HG03175 (cell line): ENCODE results near the gene PAK1.
"Not testable (repeated sequence)": the region's sequence is repeated elsewhere in the genome, so short reads cannot be mapped to it uniquely, and the experiment has no call there.

Experiments
- ATAC-seq: cut with Tn5 transposase; IDR thresholded peaks from one replicate; pipeline ENCODE4 v1.9.1; 2021; ENCODE audit warnings: mild to moderate bottlenecking, moderate library complexity; ENCODE audit not compliant: unreplicated experiment

The PAK1 gene

GRCh38 chr11:77473801-77474683, at the start of gene PAK1:
PAK1 (minus strand) TSS chr11:77474094; CDS start chr11:77392520, 81,574 bp downstream.
- peak; percentile 73 for ATAC-seq

GRCh38 chr11:77522215-77522614, 48.3 kb upstream of the PAK1 start:
- ATAC-seq = no peak

- ATAC-seq = no peak
Measured at GRCh38 chr11:77519847-77520246, 46.0 kb upstream of the PAK1 start.

- ATAC-seq = no peak
Measured at GRCh38 chr11:77518471-77518870, 44.6 kb upstream of the PAK1 start.

GRCh38 chr11:77517753-77518152, 43.9 kb upstream of the PAK1 start:
- ATAC-seq = no peak

- ATAC-seq = no peak
Measured at GRCh38 chr11:77517226-77517625, 43.3 kb upstream of the PAK1 start.

GRCh38 chr11:77515483-77515882, 41.6 kb upstream of the PAK1 start:
- ATAC-seq = no peak

- no peak for ATAC-seq
Measured at GRCh38 chr11:77515063-77515462, 41.2 kb upstream of the PAK1 start.

- ATAC-seq = no peak
Measured at GRCh38 chr11:77512092-77512491, 38.2 kb upstream of the PAK1 start.

- ATAC-seq = no peak
Measured at GRCh38 chr11:77510851-77511250, 37.0 kb upstream of the PAK1 start.

- no peak for ATAC-seq
Measured at GRCh38 chr11:77510095-77510494, 36.2 kb upstream of the PAK1 start.

- ATAC-seq = no peak
Measured at GRCh38 chr11:77508019-77508418, 34.1 kb upstream of the PAK1 start.

GRCh38 chr11:77506857-77507256, 33.0 kb upstream of the PAK1 start:
- no peak for ATAC-seq

GRCh38 chr11:77505956-77506355, 32.1 kb upstream of the PAK1 start:
- ATAC-seq = no peak

GRCh38 chr11:77503006-77503405, 29.1 kb upstream of the PAK1 start:
- no peak for ATAC-seq

GRCh38 chr11:77502346-77502905, 28.5 kb upstream of the PAK1 start:
- ATAC-seq = no peak

- ATAC-seq = no peak
Measured at GRCh38 chr11:77501758-77502157, 27.9 kb upstream of the PAK1 start.

- no peak for ATAC-seq
Measured at GRCh38 chr11:77497368-77497767, 23.5 kb upstream of the PAK1 start.

- ATAC-seq = no peak
Measured at GRCh38 chr11:77495526-77495925, 21.6 kb upstream of the PAK1 start.

- not testable (repeated sequence) for ATAC-seq
Measured at GRCh38 chr11:77490035-77490434, 16.1 kb upstream of the PAK1 start.

GRCh38 chr11:77487790-77488189, 13.9 kb upstream of the PAK1 start:
- ATAC-seq = no peak

GRCh38 chr11:77479746-77480352, 6.0 kb upstream of the PAK1 start:
- ATAC-seq = no peak
